ENCODE data around the gene DPPA5. TPM values are rescaled to one million over a fixed set of nuclear protein-coding genes. Genes with fewer than 3 reads are reported as not detected.

DPPA5 gene
- total RNA-seq (2022; extraction: Qiagen RNA extraction; ENCODE audit: low read depth): not detected in 5 replicates

GRCh38 chr6:73353636-73354593 lies at the start of gene DPPA5:
Gene DPPA5, minus strand, starts transcription at chr6:73354276. Its CDS starts 51 bp downstream, at chr6:73354225.

GRCh38 chr6:73394577-73395354 lies 40.7 kb upstream of the DPPA5 start, which contains the start of gene DDX43:
Gene DDX43, plus strand, starts transcription at chr6:73394828. Its CDS starts 78 bp downstream, at chr6:73394906.

GRCh38 chr6:73369563-73369962 lies 15.5 kb upstream of the DPPA5 start, which contains the start of gene OOEP:
Gene OOEP, minus strand, starts transcription at chr6:73369897. Its CDS starts 105 bp downstream, at chr6:73369792.

GRCh38 chr6:73362358-73362757 lies 8.3 kb upstream of the DPPA5 start, which contains the start of gene KHDC3L:
Gene KHDC3L, plus strand, starts transcription at chr6:73362658. Its CDS starts 72 bp downstream, at chr6:73362730.

Other genes with a start within 250 kb of the DPPA5 start
- gene KHDC1L, start 128.8 kb downstream of the DPPA5 start, total RNA-seq (2022; extraction: Qiagen RNA extraction; ENCODE audit: low read depth): 0.32 to 0.36 TPM in 2 of 5 replicates, not detected in the others
- gene KHDC1, start 91.1 kb downstream of the DPPA5 start, total RNA-seq (2022; extraction: Qiagen RNA extraction; ENCODE audit: low read depth): 2.4 to 4.2 TPM (median 3.5 TPM) in 5 replicates
- gene KHDC3L, start 8.4 kb upstream of the DPPA5 start, total RNA-seq (2022; extraction: Qiagen RNA extraction; ENCODE audit: low read depth): not detected in 5 replicates
- gene OOEP, start 15.6 kb upstream of the DPPA5 start, total RNA-seq (2022; extraction: Qiagen RNA extraction; ENCODE audit: low read depth): not detected in 5 replicates
- gene DDX43, start 40.6 kb upstream of the DPPA5 start, total RNA-seq (2022; extraction: Qiagen RNA extraction; ENCODE audit: low read depth): not detected in 5 replicates
- gene CGAS, start 98.0 kb upstream of the DPPA5 start, total RNA-seq (2022; extraction: Qiagen RNA extraction; ENCODE audit: low read depth): 4.4 to 5.4 TPM (median 5.0 TPM) in 5 replicates
- gene MTO1, start 107.5 kb upstream of the DPPA5 start, total RNA-seq (2022; extraction: Qiagen RNA extraction; ENCODE audit: low read depth): 9.2 to 13.4 TPM (median 10.9 TPM) in 5 replicates
- 7,428 to 9,534 TPM (median 7,671 TPM) in 5 replicates for gene EEF1A1, start 166.8 kb upstream of the DPPA5 start, total RNA-seq (2022; extraction: Qiagen RNA extraction; ENCODE audit: low read depth)

All from A549 treated with ZK216348 at 1 μM for 4 hours (cell line).